B cell (primary cell): Measurements from ENCODE around the gene YY1.

Experiments used
- EZH2 ChIP-seq: IDR thresholded peaks from 2 replicates; pipeline ENCODE4 v1.6.1; 2012; ENCODE audit warnings: borderline replicate concordance, low read depth, mild to moderate bottlenecking, moderate library complexity, low read length; ENCODE audit not compliant: insufficient read depth, poor library complexity, severe bottlenecking
- TF ChIP-seq, protein P1 (sequence below): fragments of 200-600 bp; IDR thresholded peaks from one replicate; pipeline ENCODE4 v1.8.0; 2022; ENCODE audit warnings: antibody characterized with exemption, mild to moderate bottlenecking

DNA sequence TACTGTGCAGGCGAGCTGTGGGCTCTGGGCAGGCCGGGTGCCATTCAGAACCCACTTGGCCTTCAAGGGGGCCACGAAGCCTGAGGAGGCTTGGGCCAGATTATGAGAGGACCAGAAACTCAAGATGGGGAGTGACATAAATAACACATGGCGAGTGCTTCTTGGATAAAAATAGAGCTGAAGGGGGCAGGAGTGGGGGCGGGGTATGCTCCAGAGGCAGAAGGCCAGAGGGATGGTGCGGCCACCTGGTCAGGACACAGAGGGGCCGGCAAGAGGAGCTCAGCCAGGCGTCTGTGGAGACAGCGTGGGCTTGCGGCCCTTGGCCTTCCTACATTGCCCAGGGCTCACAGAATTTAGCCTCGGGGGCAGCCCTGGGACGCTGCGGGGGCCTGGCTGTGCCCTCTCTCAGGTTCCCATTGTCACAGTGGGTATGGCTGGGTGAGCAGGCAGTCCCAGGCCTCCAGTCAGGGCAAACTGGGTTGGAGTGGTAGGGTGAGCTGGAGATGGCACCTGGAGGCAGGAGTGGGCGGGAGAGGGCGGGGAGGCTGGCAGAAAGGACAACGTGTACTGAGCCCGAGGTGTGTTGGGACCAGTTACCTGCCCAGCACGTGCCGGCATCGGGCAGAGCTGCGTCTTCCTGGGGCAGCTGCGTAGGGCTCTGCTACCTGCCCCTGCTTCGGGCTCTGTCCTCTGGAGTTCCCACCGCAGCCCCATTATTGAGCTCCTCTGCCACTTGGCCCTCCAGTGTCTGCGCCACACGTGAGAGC is 74.7 kb downstream of the YY1 start:
- TF ChIP-seq, protein P1, sequence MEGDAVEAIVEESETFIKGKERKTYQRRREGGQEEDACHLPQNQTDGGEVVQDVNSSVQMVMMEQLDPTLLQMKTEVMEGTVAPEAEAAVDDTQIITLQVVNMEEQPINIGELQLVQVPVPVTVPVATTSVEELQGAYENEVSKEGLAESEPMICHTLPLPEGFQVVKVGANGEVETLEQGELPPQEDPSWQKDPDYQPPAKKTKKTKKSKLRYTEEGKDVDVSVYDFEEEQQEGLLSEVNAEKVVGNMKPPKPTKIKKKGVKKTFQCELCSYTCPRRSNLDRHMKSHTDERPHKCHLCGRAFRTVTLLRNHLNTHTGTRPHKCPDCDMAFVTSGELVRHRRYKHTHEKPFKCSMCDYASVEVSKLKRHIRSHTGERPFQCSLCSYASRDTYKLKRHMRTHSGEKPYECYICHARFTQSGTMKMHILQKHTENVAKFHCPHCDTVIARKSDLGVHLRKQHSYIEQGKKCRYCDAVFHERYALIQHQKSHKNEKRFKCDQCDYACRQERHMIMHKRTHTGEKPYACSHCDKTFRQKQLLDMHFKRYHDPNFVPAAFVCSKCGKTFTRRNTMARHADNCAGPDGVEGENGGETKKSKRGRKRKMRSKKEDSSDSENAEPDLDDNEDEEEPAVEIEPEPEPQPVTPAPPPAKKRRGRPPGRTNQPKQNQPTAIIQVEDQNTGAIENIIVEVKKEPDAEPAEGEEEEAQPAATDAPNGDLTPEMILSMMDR, result no peak
- no peak for TF ChIP-seq EZH2
